HEK293 (cell line): ENCODE data around the gene MS4A10.

Source experiments
- TCF7L2 ChIP-seq: IDR thresholded peaks from 2 replicates; pipeline ENCODE4 v1.6.1; 2011; ENCODE audit warnings: low read depth, mild to moderate bottlenecking, inconsistent platforms, low read length, moderate library complexity, borderline replicate concordance
- ZNF248 ChIP-seq: fragments of 450-650 bp; formaldehyde crosslinking; IDR thresholded peaks from 2 replicates; pipeline ENCODE4 v1.5.1; 2017; ENCODE audit warnings: missing biosample characterization, missing genetic modification characterization

GRCh38 chr11:60748225-60748624 is 36.9 kb upstream of the MS4A10 start:
- TF ChIP-seq ZNF248 (tag by site-specific recombination) (no peak), TCF7L2 (no peak)
